Adipocyte (in vitro differentiated cells): ENCODE results near the gene SSB.
"Not testable (repeated sequence)": the region's sequence is repeated elsewhere in the genome, so short reads cannot be mapped to it uniquely, and the experiment has no call there.

ENCODE experiments used
- DNase-seq: peaks from one replicate; pipeline ENCODE4 v3.0.0-alpha.2; 2015; ENCODE audit warnings: low read depth
- H3K27me3 ChIP-seq: replicated peaks from 2 replicates; pipeline ENCODE4 v1.7.0; 2013; ENCODE audit warnings: mild to moderate bottlenecking, low read length, moderate library complexity; ENCODE audit not compliant: control insufficient read depth, insufficient read depth
- H3K36me3 ChIP-seq: 2 replicates; pipeline ENCODE4 v1.7.0; 2013; ENCODE audit warnings: low read length, mild to moderate bottlenecking, moderate library complexity; ENCODE audit not compliant: control insufficient read depth, insufficient read depth, severe bottlenecking
- H3K4me1 ChIP-seq: 2 replicates; pipeline ENCODE4 v1.7.0; 2013; ENCODE audit warnings: mild to moderate bottlenecking, low read length, moderate library complexity; ENCODE audit not compliant: control insufficient read depth, insufficient read depth
- H3K4me3 ChIP-seq: 2 replicates; pipeline ENCODE4 v1.7.0; 2013; ENCODE audit warnings: mild to moderate bottlenecking, low read length, moderate library complexity
- H3K9ac ChIP-seq: 2 replicates; pipeline ENCODE4 v1.7.0; 2013; ENCODE audit warnings: mild to moderate bottlenecking, low read length, moderate library complexity
- H3K9me3 ChIP-seq: 2 replicates; pipeline ENCODE4 v1.7.0; 2013; ENCODE audit warnings: mild to moderate bottlenecking, low read length, moderate library complexity; ENCODE audit not compliant: control insufficient read depth

Gene SSB

GRCh38 chr2:169798718-169799592 is at the start of gene SSB:
SSB (plus strand) TSS chr2:169798871; CDS start chr2:169800961, 2,090 bp downstream.
- Histone ChIP-seq H3K9me3 (no peaks in the 10 kb centered on the region), H3K4me1 (peaks cover 13% of the 10 kb centered on the region), H3K4me3 (peak within 1 kb of the TSS; percentile 92), H3K27me3 (no peaks in the 10 kb centered on the region), H3K36me3 (peaks cover 27% of the 10 kb centered on the region), H3K9ac (peak within 1 kb of the TSS; percentile 98)
- DNase-seq, result peak; percentile 97

- Histone ChIP-seq H3K27me3 (no peaks in the 10 kb centered on the region), H3K4me3 (no peak overlapping the region), H3K36me3 (no peaks in the 10 kb centered on the region), H3K9ac (no peak overlapping the region), H3K4me1 (no peaks in the 10 kb centered on the region), H3K9me3 (no peaks in the 10 kb centered on the region)
- DNase-seq, result no peak
These were observed 45.9 kb upstream of the SSB start for GRCh38 chr2:169752752-169753151.

GRCh38 chr2:169755083-169755870 is 43.4 kb upstream of the SSB start:
- Histone ChIP-seq H3K36me3 (no peaks in the 10 kb centered on the region), H3K4me3 (no peak overlapping the region), H3K9me3 (no peaks in the 10 kb centered on the region), H3K4me1 (no peaks in the 10 kb centered on the region), H3K9ac (no peak overlapping the region), H3K27me3 (no peaks in the 10 kb centered on the region)
- no peak for DNase-seq

- H3K4me3 ChIP-seq, result no peak overlapping the region
- H3K9ac ChIP-seq, result no peak overlapping the region
- DNase-seq, result no peak
- H3K36me3 ChIP-seq, result no peaks in the 10 kb centered on the region
- no peaks in the 10 kb centered on the region for H3K9me3 ChIP-seq
- no peaks in the 10 kb centered on the region for H3K4me1 ChIP-seq
- no peaks in the 10 kb centered on the region for H3K27me3 ChIP-seq
These were observed 42.3 kb upstream of the SSB start for GRCh38 chr2:169756342-169756741.

GRCh38 chr2:169757356-169757755 is 41.3 kb upstream of the SSB start:
- Histone ChIP-seq H3K9me3 (peaks cover 2% of the 10 kb centered on the region), H3K4me1 (no peaks in the 10 kb centered on the region), H3K36me3 (no peaks in the 10 kb centered on the region), H3K27me3 (peaks cover 3% of the 10 kb centered on the region), H3K4me3 (no peak overlapping the region), H3K9ac (no peak overlapping the region)
- no peak for DNase-seq

GRCh38 chr2:169757778-169758177 is 40.9 kb upstream of the SSB start:
- Histone ChIP-seq H3K9me3 (peaks cover 4% of the 10 kb centered on the region), H3K27me3 (peaks cover 3% of the 10 kb centered on the region), H3K36me3 (no peaks in the 10 kb centered on the region), H3K4me3 (no peak overlapping the region), H3K9ac (no peak overlapping the region), H3K4me1 (no peaks in the 10 kb centered on the region)
- DNase-seq, result no peak

- H3K9ac ChIP-seq, result no peak overlapping the region
- H3K4me3 ChIP-seq, result no peak overlapping the region
- no peak for DNase-seq
- H3K9me3 ChIP-seq, result peaks cover 4% of the 10 kb centered on the region
- H3K27me3 ChIP-seq, result peaks cover 3% of the 10 kb centered on the region
- no peaks in the 10 kb centered on the region for H3K36me3 ChIP-seq
- no peaks in the 10 kb centered on the region for H3K4me1 ChIP-seq
These were observed 38.7 kb upstream of the SSB start for GRCh38 chr2:169759987-169760386.

GRCh38 chr2:169760798-169761197 is 37.9 kb upstream of the SSB start:
- not testable (repeated sequence) for H3K9me3 ChIP-seq, H3K4me3 ChIP-seq, H3K27me3 ChIP-seq, H3K4me1 ChIP-seq, H3K36me3 ChIP-seq, H3K9ac ChIP-seq, DNase-seq

GRCh38 chr2:169761251-169761969 is 37.3 kb upstream of the SSB start:
- DNase-seq, result no peak
- H3K9ac ChIP-seq, result no peak overlapping the region
- H3K4me1 ChIP-seq, result no peaks in the 10 kb centered on the region
- H3K27me3 ChIP-seq, result peaks cover 3% of the 10 kb centered on the region
- H3K36me3 ChIP-seq, result no peaks in the 10 kb centered on the region
- no peak overlapping the region for H3K4me3 ChIP-seq
- peaks cover 4% of the 10 kb centered on the region for H3K9me3 ChIP-seq

GRCh38 chr2:169761970-169762292 is 36.7 kb upstream of the SSB start:
- no peak for DNase-seq
- Histone ChIP-seq H3K4me3 (no peak overlapping the region), H3K9ac (no peak overlapping the region), H3K4me1 (no peaks in the 10 kb centered on the region), H3K36me3 (no peaks in the 10 kb centered on the region), H3K9me3 (peaks cover 4% of the 10 kb centered on the region), H3K27me3 (peaks cover 3% of the 10 kb centered on the region)

- Histone ChIP-seq H3K4me1 (no peaks in the 10 kb centered on the region), H3K36me3 (no peaks in the 10 kb centered on the region), H3K9ac (no peak overlapping the region), H3K9me3 (peaks cover 4% of the 10 kb centered on the region), H3K4me3 (no peak overlapping the region), H3K27me3 (peaks cover 24% of the 10 kb centered on the region)
- peak; percentile 51 for DNase-seq
These were observed 33.1 kb upstream of the SSB start for GRCh38 chr2:169765523-169765922.
